ENCODE results near the gene RSL1D1. TPM values are rescaled to one million over a fixed set of nuclear protein-coding genes. Genes with fewer than 3 reads are reported as not detected.
"Not testable (repeated sequence)": the region's sequence is repeated elsewhere in the genome, so short reads cannot be mapped to it uniquely, and the experiment has no call there.

RSL1D1 gene
- polyA plus RNA-seq, 2 of the 4 experiments (the other 2 are of a cell fraction), result 209 to 330 TPM

DNA sequence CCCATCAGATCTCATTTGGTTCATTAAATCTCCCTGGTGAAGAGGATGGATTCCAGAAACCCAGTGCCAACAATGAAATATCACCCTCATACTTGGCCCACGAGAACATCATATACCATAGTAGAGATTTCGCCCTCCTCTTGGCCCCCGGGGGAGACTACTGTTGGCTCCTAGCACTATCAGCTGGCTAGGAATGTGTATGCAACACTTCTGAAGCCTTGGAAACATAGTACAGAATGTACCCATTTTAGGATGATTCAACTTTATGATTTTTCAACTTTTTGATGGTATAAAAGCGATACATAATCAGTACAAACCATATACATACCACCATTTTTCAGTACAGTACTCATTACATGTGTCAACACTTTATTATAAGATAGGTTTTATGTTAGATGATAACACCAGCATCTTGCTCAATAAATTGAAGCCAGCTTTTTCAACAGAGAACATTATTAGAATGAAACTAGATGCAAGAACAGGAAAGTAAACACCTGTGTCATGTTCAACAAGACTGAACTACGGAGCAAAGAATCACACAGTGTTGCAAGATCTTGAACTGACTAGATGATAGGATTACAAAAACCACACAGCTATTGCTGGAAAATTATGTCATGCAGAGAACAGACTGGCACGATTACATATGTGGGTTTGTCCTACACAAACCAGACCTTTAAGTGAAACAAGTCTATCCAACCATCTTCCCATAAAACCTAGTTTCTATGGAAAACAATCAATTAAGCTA lies 17.2 kb downstream of the RSL1D1 start (continued):
- TF ChIP-seq, protein P1, sequence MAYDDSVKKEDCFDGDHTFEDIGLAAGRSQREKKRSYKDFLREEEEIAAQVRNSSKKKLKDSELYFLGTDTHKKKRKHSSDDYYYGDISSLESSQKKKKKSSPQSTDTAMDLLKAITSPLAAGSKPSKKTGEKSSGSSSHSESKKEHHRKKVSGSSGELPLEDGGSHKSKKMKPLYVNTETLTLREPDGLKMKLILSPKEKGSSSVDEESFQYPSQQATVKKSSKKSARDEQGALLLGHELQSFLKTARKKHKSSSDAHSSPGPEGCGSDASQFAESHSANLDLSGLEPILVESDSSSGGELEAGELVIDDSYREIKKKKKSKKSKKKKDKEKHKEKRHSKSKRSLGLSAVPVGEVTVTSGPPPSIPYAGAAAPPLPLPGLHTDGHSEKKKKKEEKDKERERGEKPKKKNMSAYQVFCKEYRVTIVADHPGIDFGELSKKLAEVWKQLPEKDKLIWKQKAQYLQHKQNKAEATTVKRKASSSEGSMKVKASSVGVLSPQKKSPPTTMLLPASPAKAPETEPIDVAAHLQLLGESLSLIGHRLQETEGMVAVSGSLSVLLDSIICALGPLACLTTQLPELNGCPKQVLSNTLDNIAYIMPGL (CRISPR knock-in tag; IDR thresholded peaks at IDR 0.05; ENCODE audit: borderline replicate concordance), result no peak
- TF ChIP-seq RARB (CRISPR knock-in tag; IDR thresholded peaks at IDR 0.05) (no peak), ESRRA (IDR thresholded peaks at IDR 0.05; ENCODE audit: borderline replicate concordance, low read length) (no peak), JUNB (IDR thresholded peaks at IDR 0.05) (no peak), HOXB13 (CRISPR knock-in tag; IDR thresholded peaks at IDR 0.05; ENCODE audit: low read depth) (no peak), FOSL2 (IDR thresholded peaks at IDR 0.05) (no peak), FOSL2 (CRISPR knock-in tag; IDR thresholded peaks at IDR 0.05) (no peak), HES2 (IDR thresholded peaks at IDR 0.05) (no peak), MYC (IDR thresholded peaks at IDR 0.05; ENCODE audit: borderline replicate concordance, low read length) (no peak), ZSCAN20 (CRISPR knock-in tag; IDR thresholded peaks at IDR 0.05) (no peak), PHF8 (IDR thresholded peaks at IDR 0.05; ENCODE audit: borderline replicate concordance, low read depth) (no peak)

GRCh38 chr16:11828696-11829095 lies 22.6 kb downstream of the RSL1D1 start:
- FAIRE-seq (no peak), ATAC-seq (no peak), DNase-seq (ENCODE audit: low read depth in 1 of 2, low spot score in 1 of 2) (no peak)
- Histone ChIP-seq H3K4me2 (no peak overlapping the region), H3K27ac (no peak overlapping the region; a peak in 1 of 6 replicates), H3K9me3 (no peaks in the 10 kb centered on the region), H3K4me1 (peaks cover 4% of the 10 kb centered on the region; the same call in 1 of the 3 replicates), H3K4me3 (no peak overlapping the region)
- TF ChIP-seq ELK1 (IDR thresholded peaks at IDR 0.05; ENCODE audit: low read depth, low read length), result no peak
- TF ChIP-seq POLR2AphosphoS2 (conservative IDR thresholded peaks at IDR 0.05; ENCODE audit: low read length), result no peak
- no peak for TF ChIP-seq NPAS2 (CRISPR knock-in tag; IDR thresholded peaks at IDR 0.05; ENCODE audit: borderline replicate concordance)
- TF ChIP-seq SMC3 (IDR thresholded peaks at IDR 0.05), result no peak
- no peak for TF ChIP-seq ATOH8 (CRISPR knock-in tag; IDR thresholded peaks at IDR 0.05; ENCODE audit: low read depth)
- TF ChIP-seq PHF8 (IDR thresholded peaks at IDR 0.05; ENCODE audit: borderline replicate concordance, low read depth), result no peak
- TF ChIP-seq EHMT2 (IDR thresholded peaks at IDR 0.05; ENCODE audit: low read depth), result no peak
- no peak for TF ChIP-seq TP53 (CRISPR knock-in tag; IDR thresholded peaks at IDR 0.05)
- TF ChIP-seq NR3C1 (IDR thresholded peaks at IDR 0.05), result no peak
- no peak for TF ChIP-seq MYC (IDR thresholded peaks at IDR 0.05; ENCODE audit: borderline replicate concordance, low read length)
- TF ChIP-seq CHD4 (IDR thresholded peaks at IDR 0.05; ENCODE audit: borderline replicate concordance), result no peak
- no peak for TF ChIP-seq ZSCAN20 (CRISPR knock-in tag; IDR thresholded peaks at IDR 0.05)
- 78% methylated on average over 5 of the region's 5 CpGs for WGBS (ENCODE audit: missing lambda C conversion rate)
- ChIA-PET POLR2A (no interaction called here), CTCF (interaction anchor here (1.0 kb wide), 1 partner anchor 14 kb away, joined by 3 read pairs; no protein-coding TSS in a partner anchor)

DNA sequence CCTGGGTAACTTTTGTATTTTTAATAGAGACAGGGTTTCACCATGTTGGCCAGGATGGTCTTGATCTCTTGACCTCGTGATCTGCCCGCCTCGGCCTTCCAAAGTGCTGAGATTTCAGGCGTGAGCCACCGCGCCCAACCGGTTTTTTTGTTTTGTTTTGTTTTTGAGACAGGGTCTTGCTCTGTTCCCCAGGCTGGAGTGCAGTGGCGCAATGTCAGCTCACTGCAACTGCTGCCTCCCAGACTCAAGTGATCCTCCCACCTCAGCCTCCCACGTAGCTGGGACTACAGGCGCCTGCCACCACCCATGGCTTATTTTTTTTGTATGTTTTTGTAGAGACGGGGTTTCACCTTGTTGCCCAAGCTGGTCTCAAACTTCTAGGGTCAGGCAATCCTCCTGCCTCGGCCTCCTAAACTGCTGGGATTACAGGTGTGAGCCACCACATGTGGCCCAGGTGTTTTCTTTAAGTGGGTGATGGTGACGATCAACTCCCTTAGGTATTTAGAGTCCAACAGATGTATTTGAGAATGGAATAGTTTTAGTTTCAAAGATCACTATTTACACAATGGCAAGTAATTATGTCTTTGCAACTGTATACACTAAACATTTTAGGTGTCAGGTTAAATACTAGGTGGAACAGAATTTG lies 25.7 kb downstream of the RSL1D1 start:
- 87% methylated on average over 13 of the region's 13 CpGs for WGBS (ENCODE audit: missing lambda C conversion rate)
- DNase-seq (ENCODE audit: low read depth in 1 of 2, low spot score in 1 of 2); H3K4me2 ChIP-seq; H3K4me1 ChIP-seq; ATAC-seq; FAIRE-seq; H3K27ac ChIP-seq; POLR2A ChIA-PET; H3K4me3 ChIP-seq; H3K9me3 ChIP-seq: not testable (repeated sequence)
- CTCF ChIA-PET, result interaction anchor here (0.7 to 1.6 kb wide), 4 partner anchors 28 to 419 kb away, joined by 3 to 5 read pairs (median 4); partner anchors contain the start of gene ZC3H7A
